SK-N-MC (cell line): ENCODE measurements around the gene GPC6.

ENCODE experiments used
- EZH2 ChIP-seq: fragments of 200-600 bp; sonication (generic); IDR thresholded peaks from one replicate; pipeline ENCODE4 v1.6.1; 2017; ENCODE audit warnings: antibody characterized with exemption
- FOXP2 ChIP-seq: optimal IDR thresholded peaks from 2 replicates; pipeline ENCODE3; 2011; ENCODE audit warnings: mild to moderate bottlenecking, moderate library complexity; ENCODE audit not compliant: insufficient read depth; ENCODE audit errors: extremely low read length, control extremely low read depth
- POLR2AphosphoS5 ChIP-seq: IDR thresholded peaks from 2 replicates; pipeline ENCODE4 v1.6.1; 2012; ENCODE audit warnings: mild to moderate bottlenecking, low read depth, low read length, borderline replicate concordance

GRCh38 chr13:93951951-93952350 is 725.3 kb downstream of the GPC6 start:
- TF ChIP-seq POLR2AphosphoS5 (no peak), EZH2 (no peak), FOXP2 (no peak)
